H1 (cell line): ENCODE measurements around the gene MYMX. TPM values are rescaled to one million over a fixed set of nuclear protein-coding genes. Genes with fewer than 3 reads are reported as not detected.

ENCODE experiments used
- CTCF ChIA-PET: fragments of 300-600 bp; sonication (Branson Sonifier 250); formaldehyde crosslinking; loops from one replicate; lab custom pipeline; 2021; ENCODE audit not compliant: partially characterized antibody; lab: Charles Lee
- POLR2A ChIA-PET: fragments of 300-600 bp; sonication (Branson Sonifier 250); formaldehyde crosslinking; loops from one replicate; lab custom pipeline; 2021; ENCODE audit warnings: inconsistent platforms; ENCODE audit not compliant: partially characterized antibody; lab: Charles Lee
- DNase-seq, 2 experiments: peaks; one replicate each; pipeline versions ENCODE4 v3.0.0 to v3.0.0-alpha.2; 2010 to 2022; ENCODE audit warnings: low spot score in 2 of 2, low read depth in 1 of 2, mixed read lengths in 1 of 2
- FAIRE-seq: peaks from 2 replicates; lab custom pipeline; 2011; peaks lifted over from hg19 to GRCh38; lab: Jason Lieb, UNC
- H2AFZ ChIP-seq: 2 replicates; pipeline ENCODE4 v1.8.1; 2012; ENCODE audit warnings: low read length, inconsistent platforms
- H2AK5ac ChIP-seq: 2 replicates; pipeline ENCODE4 v1.6.1; 2013; ENCODE audit warnings: low read depth, low read length
- H2BK120ac ChIP-seq: replicated peaks from 2 replicates; pipeline ENCODE3; 2013; ENCODE audit warnings: low read depth, low read length, inconsistent platforms
- H2BK12ac ChIP-seq: 2 replicates; pipeline ENCODE4 v1.6.1; 2013; ENCODE audit warnings: low read depth, low read length
- H2BK15ac ChIP-seq: 2 replicates; pipeline ENCODE4 v1.6.1; 2013; ENCODE audit warnings: low read length
- H2BK20ac ChIP-seq: 2 replicates; pipeline ENCODE4 v1.6.1; 2013; ENCODE audit warnings: low read length
- H2BK5ac ChIP-seq: 2 replicates; pipeline ENCODE4 v1.6.1; 2013; ENCODE audit warnings: low read depth, low read length
- H3K14ac ChIP-seq: 2 replicates; pipeline ENCODE4 v1.6.1; 2013; ENCODE audit warnings: inconsistent platforms; ENCODE audit not compliant: insufficient read length
- H3K18ac ChIP-seq: 2 replicates; pipeline ENCODE4 v1.6.1; 2013; ENCODE audit warnings: low read length; ENCODE audit errors: extremely low read depth
- H3K23ac ChIP-seq: 2 replicates; pipeline ENCODE4 v1.6.1; 2013; ENCODE audit warnings: inconsistent platforms; ENCODE audit not compliant: insufficient read length
- H3K23me2 ChIP-seq: 2 replicates; pipeline ENCODE4 v1.6.1; 2013; ENCODE audit warnings: low read depth, low read length
- H3K27ac ChIP-seq: 2 replicates; pipeline ENCODE4 v1.6.1; 2011; ENCODE audit warnings: low read depth, low read length, inconsistent platforms
- H3K27me3 ChIP-seq, 4 experiments: replicated peaks in 1 of 4; 1 replicate in 1 of 4; 2 replicates in 3 of 4; pipeline versions ENCODE4 v1.6.1 to v1.8.1; 2011 to 2013; ENCODE audit warnings: low read length in 3 of 4, mild to moderate bottlenecking in 3 of 4, inconsistent platforms in 2 of 4, mixed read lengths in 2 of 4, moderate library complexity in 1 of 4; ENCODE audit not compliant: control insufficient read depth in 3 of 4, insufficient read depth in 3 of 4; ENCODE audit errors: extremely low read depth in 1 of 4
- H3K36me3 ChIP-seq, 4 experiments: 2 replicates each; pipeline versions ENCODE4 v1.6.1 to v1.8.1; 2011 to 2013; ENCODE audit warnings: mild to moderate bottlenecking in 4 of 4, low read length in 3 of 4, moderate library complexity in 2 of 4, control low read depth in 1 of 4, inconsistent platforms in 1 of 4; ENCODE audit not compliant: insufficient read depth in 4 of 4, control insufficient read depth in 2 of 4
- H3K4ac ChIP-seq: replicated peaks from 2 replicates; pipeline ENCODE3; 2013; ENCODE audit warnings: low read length, low read depth, mixed read lengths, inconsistent platforms; ENCODE audit not compliant: insufficient read length
- H3K4me1 ChIP-seq, 4 experiments: replicated peaks in 1 of 4; 1 replicate in 1 of 4; 2 replicates in 3 of 4; pipeline versions ENCODE4 v1.6.1 to v1.8.1; 2011 to 2013; ENCODE audit warnings: low read length in 3 of 4, inconsistent platforms in 2 of 4, mixed read lengths in 1 of 4; ENCODE audit not compliant: insufficient read depth in 4 of 4, control insufficient read depth in 3 of 4
- H3K4me2 ChIP-seq, 2 experiments: 2 replicates each; pipeline versions ENCODE4 v1.6.1 to v1.8.1; 2011 to 2013; ENCODE audit warnings: low read depth in 2 of 2, low read length in 2 of 2, control low read depth in 1 of 2, inconsistent platforms in 1 of 2, mild to moderate bottlenecking in 1 of 2; ENCODE audit not compliant: insufficient read depth in 1 of 2
- H3K4me3 ChIP-seq, 4 experiments: fragments of 200-600, 300-600 bp in 1 of 4; sonication (generic), shearing (Covaris generic), sonication (Bioruptor Twin) in 1 of 4; 2 replicates each; pipeline versions ENCODE4 v1.5.1 to v1.8.1; 2011 to 2016; ENCODE audit warnings: low read length in 4 of 4, low read depth in 3 of 4, control low read depth in 2 of 4, inconsistent platforms in 2 of 4, mild to moderate bottlenecking in 2 of 4, mixed read lengths in 1 of 4, moderate library complexity in 1 of 4; ENCODE audit not compliant: insufficient read depth in 2 of 4; ENCODE audit errors: extremely low read depth in 1 of 4
- H3K56ac ChIP-seq: replicated peaks from 2 replicates; pipeline ENCODE3; 2013; ENCODE audit warnings: low read depth, mild to moderate bottlenecking, mixed read lengths, low read length, inconsistent platforms; ENCODE audit not compliant: insufficient read length
- H3K79me1 ChIP-seq: 2 replicates; pipeline ENCODE4 v1.6.1; 2013; ENCODE audit warnings: low read depth, low read length, control low read depth
- H3K79me2 ChIP-seq, 2 experiments: 2 replicates each; pipeline versions ENCODE4 v1.6.1 to v1.8.1; 2012 to 2013; ENCODE audit warnings: low read length in 2 of 2, mild to moderate bottlenecking in 2 of 2, inconsistent platforms in 1 of 2; ENCODE audit not compliant: insufficient read depth in 2 of 2, control insufficient read depth in 1 of 2
- H3K9ac ChIP-seq, 4 experiments: replicated peaks in 1 of 4; 1 replicate in 1 of 4; 2 replicates in 3 of 4; pipeline versions ENCODE4 v1.6.1 to v1.8.1; 2011 to 2013; ENCODE audit warnings: low read depth in 3 of 4, low read length in 3 of 4, control low read depth in 2 of 4, mild to moderate bottlenecking in 2 of 4, moderate library complexity in 2 of 4, inconsistent platforms in 1 of 4; ENCODE audit errors: extremely low read depth in 1 of 4
- H3K9me3 ChIP-seq, 2 experiments: 2 replicates each; pipeline versions ENCODE4 v1.6.1 to v1.8.1; 2012 to 2013; ENCODE audit warnings: mild to moderate bottlenecking in 2 of 2, moderate library complexity in 2 of 2, control low read depth in 1 of 2, inconsistent platforms in 1 of 2, low read depth in 1 of 2, low read length in 1 of 2, mixed read lengths in 1 of 2; ENCODE audit not compliant: insufficient read depth in 2 of 2
- H4K20me1 ChIP-seq, 2 experiments: replicated peaks in 1 of 2; 2 replicates each; pipeline versions ENCODE3 to v1.8.1; 2011 to 2013; ENCODE audit warnings: inconsistent platforms in 2 of 2, low read length in 2 of 2, mild to moderate bottlenecking in 1 of 2; ENCODE audit not compliant: insufficient read depth in 2 of 2, control insufficient read depth in 1 of 2
- H4K5ac ChIP-seq: 2 replicates; pipeline ENCODE4 v1.6.1; 2013; ENCODE audit warnings: low read length, low read depth, mixed read lengths, inconsistent platforms; ENCODE audit not compliant: insufficient read length
- H4K8ac ChIP-seq: 2 replicates; pipeline ENCODE4 v1.8.0; 2013; ENCODE audit warnings: mild to moderate bottlenecking, moderate library complexity, low read length, inconsistent platforms; ENCODE audit not compliant: insufficient read depth; ENCODE audit errors: extremely low read depth
- H4K91ac ChIP-seq: replicated peaks from 2 replicates; pipeline ENCODE3; 2013; ENCODE audit warnings: low read length, mixed read lengths, inconsistent platforms; ENCODE audit not compliant: insufficient read length
- ASH2L ChIP-seq: fragments of 200-600, 300-600 bp; sonication (generic); IDR thresholded peaks from one replicate; pipeline ENCODE4 v1.7.1; 2017; ENCODE audit warnings: low read length
- BCL11A ChIP-seq, 2 experiments: IDR thresholded peaks; one replicate each; pipeline ENCODE4 v1.6.1; 2011; ENCODE audit warnings: low read depth in 2 of 2, low read length in 2 of 2, mild to moderate bottlenecking in 2 of 2
- FOSL1 ChIP-seq: IDR thresholded peaks from 2 replicates; pipeline ENCODE4 v1.6.1; 2011; ENCODE audit warnings: mild to moderate bottlenecking, low read depth, low read length, moderate library complexity; ENCODE audit not compliant: insufficient read depth
- JUND ChIP-seq: IDR thresholded peaks from 2 replicates; pipeline ENCODE4 v1.6.1; 2011; ENCODE audit warnings: mild to moderate bottlenecking, improper control_type of control experiment, low read length
- KDM1A ChIP-seq: fragments of 200-600, 300-600 bp; sonication (generic); IDR thresholded peaks from 2 replicates; pipeline ENCODE4 v1.7.1; 2016; ENCODE audit warnings: mild to moderate bottlenecking, low read length, borderline replicate concordance
- MAX ChIP-seq: IDR thresholded peaks from 2 replicates; pipeline ENCODE4 v1.6.1; 2012; ENCODE audit warnings: inconsistent platforms
- NANOG ChIP-seq: IDR thresholded peaks from 2 replicates; pipeline ENCODE4 v1.6.1; 2011; ENCODE audit warnings: low read length, low read depth, mild to moderate bottlenecking, inconsistent platforms; ENCODE audit not compliant: insufficient read depth, poor library complexity, severe bottlenecking
- POU5F1 ChIP-seq: IDR thresholded peaks from 2 replicates; pipeline ENCODE4 v1.6.1; 2011; ENCODE audit warnings: low read depth, mild to moderate bottlenecking, low read length, moderate library complexity
- RFX5 ChIP-seq: IDR thresholded peaks from 2 replicates; pipeline ENCODE4 v1.6.1; 2011; ENCODE audit warnings: low read depth, low read length, improper control_type of control experiment, borderline replicate concordance
- SP2 ChIP-seq: IDR thresholded peaks from 2 replicates; pipeline ENCODE4 v1.6.1; 2012; ENCODE audit warnings: mild to moderate bottlenecking, low read length, inconsistent platforms
- TAF1 ChIP-seq: IDR thresholded peaks from 2 replicates; pipeline ENCODE4 v1.6.1; 2011; ENCODE audit warnings: mild to moderate bottlenecking, low read depth, low read length
- TAF7 ChIP-seq: optimal IDR thresholded peaks from 2 replicates; pipeline ENCODE3; 2011; ENCODE audit warnings: low read depth, mild to moderate bottlenecking, inconsistent platforms, low read length, moderate library complexity, borderline replicate concordance
- WGBS, 2 experiments: shearing (Covaris generic) in 1 of 2; methylation state at CpG; one replicate each; pipeline versions ENCODE4 v1.1.6 to v1.1.7; 2013 to 2015; ENCODE audit warnings: low lambda C conversion rate in 2 of 2, mixed read lengths in 2 of 2, inconsistent platforms in 1 of 2, low coverage in 1 of 2, missing lambda C conversion rate in 1 of 2; ENCODE audit not compliant: insufficient replicate concordance in 2 of 2, insufficient coverage in 1 of 2, insufficient read length in 1 of 2; ENCODE audit errors: extremely low coverage in 1 of 2, missing lambda C conversion rate in 1 of 2; 5-methylcytosine and 5-hydroxymethylcytosine counted together
- polyA plus RNA-seq, 7 experiments: library from polyadenylated mRNA; depleted of rRNA in 3 of 7; stranded (reverse) in 5 of 7; unstranded in 2 of 7; fragments of >200 nt in 5 of 7; fragments of 200-250 nt in 2 of 7; gene quantifications; 1 replicate in 5 of 7; 2 replicates in 1 of 7; 4 replicates in 1 of 7; pipeline versions ENCODE4 v1.2.1 to v1.2.3, GENCODE V29; 2011 to 2013; ENCODE audit warnings: missing spikeins in 2 of 7, mixed read lengths in 2 of 7
- total RNA-seq: library from RNA; stranded (reverse); fragmentation: NEBNext Ultra II Directional; extraction: Animal tissue kit (Norgen Biotek cat#: 25700); gene quantifications from 2 replicates; pipeline ENCODE4 v1.2.1, GENCODE V29; 2021

The MYMX gene
- total and polyA plus RNA-seq, 2 of the 8 experiments (the other 6 are each of a cell fraction or from before 2014, with no cell fraction given) = 4.7 to 6.9 TPM

- FAIRE-seq = no peak
- peak; percentile 94 to 97 for DNase-seq
- no peaks in the 10 kb centered on the region for H3K9me3 ChIP-seq
- no peak within 1 kb of the TSS for H2BK20ac ChIP-seq
- H3K4me3 ChIP-seq = peak within 1 kb of the TSS; percentile 55 to 100 (median 98)
- peak within 1 kb of the TSS; percentile 61 for H4K5ac ChIP-seq
- H3K56ac ChIP-seq = peak within 1 kb of the TSS; percentile 75
- no peaks in the 10 kb centered on the region; the same call in 1 of the 2 replicates for H3K79me1 ChIP-seq
- no peak within 1 kb of the TSS for H2BK15ac ChIP-seq
- peak within 1 kb of the TSS; percentile 92 to 96 for H3K4me2 ChIP-seq
- peak within 1 kb of the TSS; percentile 84; the same call in 1 of the 2 replicates for H2BK12ac ChIP-seq
- H3K14ac ChIP-seq = peak within 1 kb of the TSS; percentile 43
- CTCF ChIA-PET = interaction anchor here (0.6 to 8.1 kb wide), 13 partner anchors 8 to 78 kb away, joined by 3 to 102 read pairs (median 5); partner anchors contain the start of genes MYMX, SLC29A1 and SLC35B2
- H3K23me2 ChIP-seq = peaks cover 12% of the 10 kb centered on the region
- peaks cover 7 to 18% (median 14%) of the 10 kb centered on the region in 4 experiments for H3K4me1 ChIP-seq
- 1% methylated on average over 31 of the region's 34 CpGs; no CpG with 5 or more reads in 1 of the 2 experiments for WGBS, 2 experiments
- peak within 1 kb of the TSS; percentile 95 for H4K91ac ChIP-seq
- peak within 1 kb of the TSS; percentile 95 for H3K27ac ChIP-seq
- peak within 1 kb of the TSS; percentile 86 to 96 (median 92) for H3K9ac ChIP-seq
- peaks cover 31 to 37% of the 10 kb centered on the region in 2 experiments for H4K20me1 ChIP-seq
- H3K27me3 ChIP-seq = no peaks in the 10 kb centered on the region
- peak within 1 kb of the TSS; percentile 95 for H2BK5ac ChIP-seq
- H2BK120ac ChIP-seq = no peak within 1 kb of the TSS
- peak within 1 kb of the TSS; percentile 89 for H3K18ac ChIP-seq
- peak within 1 kb of the TSS; percentile 64; the same call in 1 of the 2 replicates for H2AFZ ChIP-seq
- no peak within 1 kb of the TSS for H3K23ac ChIP-seq
- peak within 1 kb of the TSS; percentile 95 for H4K8ac ChIP-seq
- H3K79me2 ChIP-seq = peaks cover 27 to 45% of the 10 kb centered on the region in 2 experiments
- POLR2A ChIA-PET = interaction anchor here (0.5 to 18.9 kb wide), 73 partner anchors 7 to 723 kb away, joined by 3 to 581 read pairs (median 5); partner anchors contain the start of genes AARS2, CAPN11, CDC5L and GTPBP2
- peak within 1 kb of the TSS; percentile 94; the same call in 1 of the 2 replicates for H2AK5ac ChIP-seq
- H3K36me3 ChIP-seq = peaks cover 35 to 40% (median 36%) of the 10 kb centered on the region in 4 experiments
- peak within 1 kb of the TSS; percentile 80 for H3K4ac ChIP-seq
- TF ChIP-seq ASH2L = peak; percentile 49
- TF ChIP-seq BCL11A (IDR thresholded peaks at IDR 0.05; ENCODE audit: low read depth in 2 of 2, low read length in 2 of 2) = no peak
- TF ChIP-seq RFX5 = no peak
- TF ChIP-seq MAX = peak; percentile 54; the same call in 1 of the 2 replicates
- peak; percentile 73 for TF ChIP-seq JUND
- no peak for TF ChIP-seq NANOG
- TF ChIP-seq TAF1 = peak; percentile 100
- TF ChIP-seq POU5F1 = no peak
- peak; percentile 99 for TF ChIP-seq TAF7
- TF ChIP-seq KDM1A = no peak
- no peak for TF ChIP-seq FOSL1
- TF ChIP-seq SP2 = no peak
Observed at GRCh38 chr6:44246663-44247337, 30.1 kb downstream of the MYMX start, which contains the start of gene HSP90AB1. HSP90AB1 (plus strand) TSS chr6:44247101; CDS start chr6:44248630, 1,529 bp downstream.
